ENCODE results near the gene MT1F.

DNA sequence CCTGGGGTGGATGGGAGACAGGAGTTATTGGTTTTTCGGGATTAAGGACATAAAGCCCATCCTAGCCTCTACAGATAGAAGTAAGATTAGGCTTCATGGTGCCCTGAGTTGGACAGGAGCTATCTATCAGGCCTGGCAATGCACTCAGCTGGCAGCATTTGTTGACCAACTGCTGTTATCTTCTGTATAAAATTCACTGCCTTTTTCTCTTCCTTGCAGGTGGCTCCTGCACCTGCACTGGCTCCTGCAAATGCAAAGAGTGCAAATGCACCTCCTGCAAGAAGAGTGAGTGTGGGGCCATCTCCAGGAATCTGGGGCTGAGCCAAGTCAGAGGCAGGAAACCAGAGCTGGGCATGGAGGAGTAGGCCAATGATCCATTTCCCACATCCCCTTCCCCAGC lies 18.7 kb upstream of the MT1F start:
- TF ChIP-seq, protein P1, sequence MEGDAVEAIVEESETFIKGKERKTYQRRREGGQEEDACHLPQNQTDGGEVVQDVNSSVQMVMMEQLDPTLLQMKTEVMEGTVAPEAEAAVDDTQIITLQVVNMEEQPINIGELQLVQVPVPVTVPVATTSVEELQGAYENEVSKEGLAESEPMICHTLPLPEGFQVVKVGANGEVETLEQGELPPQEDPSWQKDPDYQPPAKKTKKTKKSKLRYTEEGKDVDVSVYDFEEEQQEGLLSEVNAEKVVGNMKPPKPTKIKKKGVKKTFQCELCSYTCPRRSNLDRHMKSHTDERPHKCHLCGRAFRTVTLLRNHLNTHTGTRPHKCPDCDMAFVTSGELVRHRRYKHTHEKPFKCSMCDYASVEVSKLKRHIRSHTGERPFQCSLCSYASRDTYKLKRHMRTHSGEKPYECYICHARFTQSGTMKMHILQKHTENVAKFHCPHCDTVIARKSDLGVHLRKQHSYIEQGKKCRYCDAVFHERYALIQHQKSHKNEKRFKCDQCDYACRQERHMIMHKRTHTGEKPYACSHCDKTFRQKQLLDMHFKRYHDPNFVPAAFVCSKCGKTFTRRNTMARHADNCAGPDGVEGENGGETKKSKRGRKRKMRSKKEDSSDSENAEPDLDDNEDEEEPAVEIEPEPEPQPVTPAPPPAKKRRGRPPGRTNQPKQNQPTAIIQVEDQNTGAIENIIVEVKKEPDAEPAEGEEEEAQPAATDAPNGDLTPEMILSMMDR (IDR thresholded peaks at IDR 0.05; ENCODE audit: low read length) = no peak
- no peak for TF ChIP-seq EZH2 (IDR thresholded peaks at IDR 0.05; ENCODE audit: borderline replicate concordance, low read length)
